CD4-positive, alpha-beta memory T cell (primary cell): ENCODE measurements around the gene FCGBP. TPM values are rescaled to one million over a fixed set of nuclear protein-coding genes. Genes with fewer than 3 reads are reported as not detected.
A peak's percentile ranks its signal among the peaks of the same experiment; 100 is the strongest.

Experiments used
- CTCF ChIA-PET: fragments of 350-600 bp; sonication (Branson Sonifier 250); formaldehyde crosslinking; loops from one replicate; lab custom pipeline; 2021; ENCODE audit warnings: inconsistent platforms; ENCODE audit not compliant: partially characterized antibody; lab: Charles Lee
- POLR2A ChIA-PET: fragments of 350-600 bp; sonication (Branson Sonifier 250); formaldehyde crosslinking; loops from one replicate; lab custom pipeline; 2021; ENCODE audit not compliant: partially characterized antibody; lab: Charles Lee
- DNase-seq, 5 donors: peaks; one replicate each; pipeline versions ENCODE4 v3.0.0 to v3.0.0-alpha.2; 2020 to 2022; ENCODE audit warnings: mixed read lengths in 1 of 5
- H3K27ac ChIP-seq: one replicate; pipeline ENCODE4 v1.7.0; 2013; ENCODE audit warnings: low read depth, low read length
- H3K27me3 ChIP-seq: 2 replicates; pipeline ENCODE4 v1.7.0; 2013; ENCODE audit warnings: mild to moderate bottlenecking, low read length, moderate library complexity; ENCODE audit not compliant: insufficient read depth
- H3K36me3 ChIP-seq: 2 replicates; pipeline ENCODE4 v1.7.0; 2013; ENCODE audit warnings: mild to moderate bottlenecking, low read length, moderate library complexity; ENCODE audit not compliant: insufficient read depth
- H3K4me1 ChIP-seq: 2 replicates; pipeline ENCODE4 v1.7.0; 2013; ENCODE audit warnings: mild to moderate bottlenecking, low read length, moderate library complexity; ENCODE audit not compliant: insufficient read depth
- H3K4me3 ChIP-seq, 2 donors: one replicate each; pipeline ENCODE4 v1.7.0; 2013; ENCODE audit warnings: low read length in 2 of 2, mild to moderate bottlenecking in 1 of 2
- H3K9me3 ChIP-seq, 2 donors: one replicate each; pipeline ENCODE4 v1.7.0; 2013; ENCODE audit warnings: low read length in 2 of 2, control low read depth in 1 of 2; ENCODE audit not compliant: control insufficient read depth in 1 of 2
- H3K27ac Mint-ChIP-seq, 7 donors: one replicate each; pipeline ENCODE4 v1.8.0; 2020 to 2021; ENCODE audit warnings: mixed read lengths in 7 of 7, mild to moderate bottlenecking in 6 of 7, inconsistent platforms in 3 of 7, moderate library complexity in 3 of 7
- H3K27me3 Mint-ChIP-seq, 2 donors: one replicate each; pipeline ENCODE4 v1.8.0; 2020 to 2021; ENCODE audit warnings: mixed read lengths in 2 of 2
- H3K36me3 Mint-ChIP-seq, 2 donors: one replicate each; pipeline ENCODE4 v1.8.0; 2020 to 2021; ENCODE audit warnings: mixed read lengths in 2 of 2, inconsistent platforms in 1 of 2, mild to moderate bottlenecking in 1 of 2
- H3K4me1 Mint-ChIP-seq, 4 donors: one replicate each; pipeline ENCODE4 v1.8.0; 2020 to 2021; ENCODE audit warnings: mixed read lengths in 4 of 4, mild to moderate bottlenecking in 1 of 4
- H3K4me3 Mint-ChIP-seq, 8 donors: one replicate each; pipeline ENCODE4 v1.8.0; 2020 to 2021; ENCODE audit warnings: mixed read lengths in 8 of 8, mild to moderate bottlenecking in 7 of 8, moderate library complexity in 6 of 8, inconsistent platforms in 3 of 8
- H3K9me3 Mint-ChIP-seq, 8 donors: one replicate each; pipeline ENCODE4 v1.8.0; 2020 to 2021; ENCODE audit warnings: mixed read lengths in 8 of 8, mild to moderate bottlenecking in 5 of 8, inconsistent platforms in 3 of 8, moderate library complexity in 1 of 8
- intact Hi-C: fragments of 100-400 bp; cut with micrococcal nuclease; formaldehyde crosslinking; loops from one replicate; pipeline ENCODE4 v1.15.1; 2023
- polyA plus RNA-seq, 2 donors: library from polyadenylated mRNA; unstranded; fragments of 300-500 nt; fragmentation: Illumina TruSeq; gene quantifications; one replicate each; pipeline ENCODE4 v1.2.3, GENCODE V29; 2021
- total RNA-seq, 2 experiments: library from RNA; stranded (reverse); gene quantifications; one replicate each; pipeline ENCODE4 v1.2.3, GENCODE V29; 2021

FCGBP gene
- total and polyA plus RNA-seq, 4 experiments from 2014 or later, result 0.10 to 79.4 (median 37.5) TPM

DNA sequence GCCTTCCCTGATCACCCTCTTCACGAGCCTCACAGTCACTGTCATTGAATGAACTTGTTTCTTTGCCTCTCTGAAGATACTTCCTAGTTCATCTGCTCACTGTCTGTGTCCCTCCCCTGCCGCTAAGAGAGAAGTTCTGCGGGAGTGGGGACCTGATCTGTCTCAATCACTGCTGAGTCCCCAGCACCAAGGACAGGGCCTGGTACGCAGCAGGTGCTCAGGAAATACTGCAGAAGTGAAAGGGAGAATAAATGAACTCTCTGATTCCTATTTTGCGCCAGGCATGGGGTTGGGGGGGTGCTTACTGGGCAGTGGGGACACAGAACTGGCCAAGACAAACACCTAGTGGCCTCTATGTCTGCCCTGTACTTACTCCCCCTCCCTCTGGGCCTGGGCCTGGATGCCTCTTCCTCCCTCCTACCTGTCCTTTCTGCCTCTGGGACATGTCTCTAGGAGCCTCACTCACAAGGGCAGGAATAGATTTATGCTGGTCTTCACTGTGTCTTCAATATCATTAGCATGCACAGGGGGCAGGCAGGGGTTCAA, 17.5 kb downstream of the FCGBP start:
- H3K9me3 ChIP-seq, result no peaks in the 10 kb centered on the region
- H3K36me3 Mint-ChIP-seq, result peaks cover 9 to 13% of the 10 kb centered on the region in 2 donors
- no peak overlapping the region for H3K4me3 Mint-ChIP-seq
- H3K36me3 ChIP-seq, result no peaks in the 10 kb centered on the region
- H3K4me1 ChIP-seq, result no peaks in the 10 kb centered on the region
- H3K27ac Mint-ChIP-seq, result peak overlapping the region in 4 of 7 donors; percentile 0 to 66 (median 48)
- no peak for DNase-seq
- peaks cover 5 to 12% (median 8%) of the 10 kb centered on the region in 4 donors for H3K4me1 Mint-ChIP-seq
- CTCF ChIA-PET, result interaction anchor here (4.0 kb wide), 1 partner anchor 53 kb away, joined by 24 read pairs; the partner anchor contains the start of gene PSMC4
- POLR2A ChIA-PET, result no interaction called here
- H3K27ac ChIP-seq, result no peak overlapping the region
- H3K9me3 Mint-ChIP-seq, result no peaks in the 10 kb centered on the region
- H3K27me3 Mint-ChIP-seq, result no peaks in the 10 kb centered on the region
- intact Hi-C loops, result no loop called here
- no peak overlapping the region for H3K4me3 ChIP-seq
- H3K27me3 ChIP-seq, result no peaks in the 10 kb centered on the region

- POLR2A ChIA-PET, result no interaction called here
- Mint-ChIP-seq H3K4me1 (peaks cover 5 to 14% (median 8%) of the 10 kb centered on the region in 4 donors), H3K36me3 (peaks cover 9 to 13% of the 10 kb centered on the region in 2 donors), H3K27ac (peak overlapping the region in 1 of 7 donors; percentile 53), H3K4me3 (no peak overlapping the region), H3K9me3 (no peaks in the 10 kb centered on the region), H3K27me3 (no peaks in the 10 kb centered on the region)
- H3K36me3 ChIP-seq, result no peaks in the 10 kb centered on the region
- no peaks in the 10 kb centered on the region for H3K4me1 ChIP-seq
- DNase-seq, result no peak
- H3K27ac ChIP-seq, result no peak overlapping the region
- CTCF ChIA-PET, result interaction anchor here (0.6 to 4.0 kb wide), 2 partner anchors 26 to 54 kb away, joined by 3 to 24 read pairs; partner anchors contain the start of gene PSMC4
- H3K27me3 ChIP-seq, result no peaks in the 10 kb centered on the region
- H3K9me3 ChIP-seq, result no peaks in the 10 kb centered on the region
- intact Hi-C loops, result no loop called here
- no peak overlapping the region for H3K4me3 ChIP-seq
Observed at GRCh38 chr19:39916236-39916635, 18.2 kb downstream of the FCGBP start.

GRCh38 chr19:39915848-39916215, 18.6 kb downstream of the FCGBP start:
- ChIA-PET CTCF (interaction anchor here (0.6 to 4.0 kb wide), 2 partner anchors 26 to 54 kb away, joined by 3 to 24 read pairs; partner anchors contain the start of gene PSMC4), POLR2A (interaction anchor here (1.4 kb wide), 1 partner anchor 21 kb away, joined by 4 read pairs; no protein-coding TSS in a partner anchor)
- peaks cover 9 to 13% of the 10 kb centered on the region in 2 donors for H3K36me3 Mint-ChIP-seq
- Histone ChIP-seq H3K27ac (no peak overlapping the region), H3K9me3 (no peaks in the 10 kb centered on the region), H3K27me3 (no peaks in the 10 kb centered on the region), H3K36me3 (no peaks in the 10 kb centered on the region), H3K4me1 (no peaks in the 10 kb centered on the region), H3K4me3 (no peak overlapping the region)
- H3K27ac Mint-ChIP-seq, result no peak overlapping the region
- H3K27me3 Mint-ChIP-seq, result no peaks in the 10 kb centered on the region
- intact Hi-C loops, result no loop called here
- no peak for DNase-seq
- no peaks in the 10 kb centered on the region for H3K9me3 Mint-ChIP-seq
- peak overlapping the region in 1 of 8 donors; percentile 3 for H3K4me3 Mint-ChIP-seq
- peaks cover 5 to 14% (median 8%) of the 10 kb centered on the region in 4 donors for H3K4me1 Mint-ChIP-seq

DNA sequence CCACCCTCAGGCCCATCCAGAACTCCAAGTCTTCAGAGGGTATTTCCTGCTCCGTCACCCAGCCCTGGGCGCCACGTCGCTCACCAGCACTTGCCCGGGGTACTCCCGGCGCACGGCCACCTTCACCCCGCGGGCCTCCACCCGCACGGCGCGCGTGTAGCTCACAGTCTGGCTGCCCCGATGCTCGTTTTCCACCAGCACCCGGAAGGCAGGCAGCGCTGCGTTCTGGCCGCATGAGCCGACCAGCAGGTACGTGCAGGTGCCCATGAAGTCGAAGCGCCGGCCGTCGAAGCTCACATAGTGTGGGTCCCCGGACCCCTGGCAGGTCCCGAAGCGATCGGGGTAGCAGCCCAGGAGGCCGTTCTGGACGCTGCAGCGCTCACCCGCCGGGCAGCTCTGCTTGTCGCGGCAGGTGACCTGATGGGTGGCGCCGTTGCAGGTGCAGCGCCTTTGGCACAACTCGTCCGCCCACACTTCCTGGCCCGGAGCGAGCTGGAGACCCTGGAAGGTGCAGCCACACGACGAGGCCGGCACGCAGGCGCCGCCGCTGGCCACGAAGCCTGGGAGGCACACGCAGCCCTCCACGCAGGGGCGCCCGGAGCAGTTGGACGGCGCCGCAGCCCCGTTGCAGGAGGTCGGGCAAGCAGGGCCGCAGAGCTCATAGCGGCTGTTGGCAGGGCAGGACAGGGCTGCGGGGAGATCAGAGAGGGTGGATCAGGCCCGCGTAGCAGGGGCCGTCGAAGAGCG, 19.2 kb downstream of the FCGBP start:
- no peaks in the 10 kb centered on the region for H3K9me3 Mint-ChIP-seq
- no peak overlapping the region for H3K27ac ChIP-seq
- intact Hi-C loops, result no loop called here
- no peaks in the 10 kb centered on the region for H3K9me3 ChIP-seq
- no peak overlapping the region for H3K4me3 Mint-ChIP-seq
- CTCF ChIA-PET, result interaction anchor here (0.6 to 4.0 kb wide), 2 partner anchors 27 to 55 kb away, joined by 3 to 24 read pairs; partner anchors contain the start of gene PSMC4
- H3K27me3 ChIP-seq, result no peaks in the 10 kb centered on the region
- H3K36me3 Mint-ChIP-seq, result peaks cover 9 to 13% of the 10 kb centered on the region in 2 donors
- no peaks in the 10 kb centered on the region for H3K27me3 Mint-ChIP-seq
- no peaks in the 10 kb centered on the region for H3K4me1 ChIP-seq
- H3K36me3 ChIP-seq, result no peaks in the 10 kb centered on the region
- DNase-seq, result no peak
- no peak overlapping the region for H3K27ac Mint-ChIP-seq
- H3K4me3 ChIP-seq, result no peak overlapping the region
- POLR2A ChIA-PET, result interaction anchor here (1.2 to 1.4 kb wide), 2 partner anchors 22 to 55 kb away, joined by 4 read pairs; partner anchors contain the start of gene PSMC4
- H3K4me1 Mint-ChIP-seq, result peaks cover 5 to 15% (median 8%) of the 10 kb centered on the region in 4 donors

GRCh38 chr19:39913682-39914333, 20.6 kb downstream of the FCGBP start:
- Histone ChIP-seq H3K4me1 (no peaks in the 10 kb centered on the region), H3K4me3 (no peak overlapping the region), H3K9me3 (no peaks in the 10 kb centered on the region), H3K27ac (no peak overlapping the region), H3K27me3 (no peaks in the 10 kb centered on the region), H3K36me3 (no peaks in the 10 kb centered on the region)
- no peak for DNase-seq
- ChIA-PET CTCF (interaction anchor here (4.0 kb wide), 1 partner anchor 56 kb away, joined by 24 read pairs; the partner anchor contains the start of gene PSMC4), POLR2A (interaction anchor here (1.2 kb wide), 2 partner anchors 57 kb away, joined by 4 to 5 read pairs; partner anchors contain the start of gene PSMC4)
- intact Hi-C loops, result loop anchor here (5.0 kb wide), 1 partner anchor 58 kb away; the partner anchor contains the start of gene PSMC4
- peak overlapping the region in 1 of 8 donors; percentile 71 for H3K4me3 Mint-ChIP-seq
- peaks cover 1 to 4% of the 10 kb centered on the region in 2 donors for H3K36me3 Mint-ChIP-seq
- no peaks in the 10 kb centered on the region for H3K27me3 Mint-ChIP-seq
- H3K27ac Mint-ChIP-seq, result peak overlapping the region in 1 of 7 donors; percentile 5
- peaks cover 0 to 12% (median 6%) of the 10 kb centered on the region in 4 donors for H3K4me1 Mint-ChIP-seq
- H3K9me3 Mint-ChIP-seq, result no peaks in the 10 kb centered on the region

DNA sequence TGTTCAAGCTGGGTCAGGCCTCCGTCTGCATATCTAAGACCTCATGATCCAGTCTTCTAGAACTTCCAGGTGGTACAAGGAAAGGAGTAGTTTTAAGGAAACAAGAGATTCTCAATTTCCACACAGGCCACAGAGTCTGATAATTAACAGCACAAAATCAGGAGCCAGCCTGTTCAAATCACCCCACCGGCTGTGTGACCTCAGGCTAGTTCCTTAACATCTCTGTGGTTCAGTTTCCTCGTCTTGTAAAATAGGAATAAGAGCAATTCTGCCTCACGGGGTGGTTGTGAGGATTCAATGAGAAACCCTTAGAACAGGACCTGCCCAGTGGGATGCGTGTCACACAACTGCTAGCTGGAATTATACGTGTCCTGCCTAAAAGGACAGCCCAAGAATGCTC, 25.6 kb downstream of the FCGBP start:
- H3K27ac Mint-ChIP-seq, result peak overlapping the region in 3 of 7 donors; percentile 42 to 80 (median 77)
- Histone ChIP-seq H3K27me3 (no peaks in the 10 kb centered on the region), H3K4me3 (no peak overlapping the region), H3K36me3 (no peaks in the 10 kb centered on the region), H3K27ac (no peak overlapping the region), H3K9me3 (no peaks in the 10 kb centered on the region), H3K4me1 (no peaks in the 10 kb centered on the region)
- H3K4me3 Mint-ChIP-seq, result no peak overlapping the region
- intact Hi-C loops, result loop anchor here (5.0 kb wide), 1 partner anchor 33 kb away; no protein-coding TSS in a partner anchor
- ChIA-PET CTCF (interaction anchor here (3.9 kb wide), 1 partner anchor 61 kb away, joined by 23 read pairs; the partner anchor contains the start of gene PSMC4), POLR2A (no interaction called here)
- peaks cover 8 to 14% (median 11%) of the 10 kb centered on the region in 4 donors for H3K4me1 Mint-ChIP-seq
- DNase-seq, result no peak
- H3K9me3 Mint-ChIP-seq, result no peaks in the 10 kb centered on the region
- H3K36me3 Mint-ChIP-seq, result peaks cover 0 to 4% of the 10 kb centered on the region in 2 donors
- H3K27me3 Mint-ChIP-seq, result no peaks in the 10 kb centered on the region
